NCI-H146 treated with DMSO at 0.1 percent for 48 hours (cell line): ENCODE data around the gene BCAR3.

Experiments
- DNase-seq: peaks from one replicate; lab custom pipeline; 2025; ENCODE audit not compliant: unreplicated experiment; lab: John Stamatoyannopoulos, UW

Gene BCAR3

DNA sequence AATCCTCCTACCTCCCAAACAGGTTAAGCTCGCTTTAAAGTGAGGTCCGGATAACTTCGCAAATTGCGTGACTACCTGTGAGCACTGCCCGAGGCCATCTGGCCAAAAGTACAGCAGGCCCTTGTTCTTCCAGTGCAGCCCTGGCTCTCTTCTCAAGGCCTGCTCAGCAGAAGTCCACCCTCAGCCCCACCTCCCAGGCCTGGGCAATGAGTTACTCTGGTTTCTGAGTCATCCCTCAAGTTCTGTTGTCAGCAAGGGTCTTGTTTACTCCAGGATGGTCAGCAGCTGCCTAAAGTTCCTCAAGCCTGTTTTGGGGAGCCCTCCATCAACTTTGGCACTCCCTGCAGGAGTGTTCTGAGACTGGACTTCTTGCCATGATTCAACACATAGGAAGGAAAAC, 101.7 kb downstream of the BCAR3 start:
- DNase-seq = no peak

DNA sequence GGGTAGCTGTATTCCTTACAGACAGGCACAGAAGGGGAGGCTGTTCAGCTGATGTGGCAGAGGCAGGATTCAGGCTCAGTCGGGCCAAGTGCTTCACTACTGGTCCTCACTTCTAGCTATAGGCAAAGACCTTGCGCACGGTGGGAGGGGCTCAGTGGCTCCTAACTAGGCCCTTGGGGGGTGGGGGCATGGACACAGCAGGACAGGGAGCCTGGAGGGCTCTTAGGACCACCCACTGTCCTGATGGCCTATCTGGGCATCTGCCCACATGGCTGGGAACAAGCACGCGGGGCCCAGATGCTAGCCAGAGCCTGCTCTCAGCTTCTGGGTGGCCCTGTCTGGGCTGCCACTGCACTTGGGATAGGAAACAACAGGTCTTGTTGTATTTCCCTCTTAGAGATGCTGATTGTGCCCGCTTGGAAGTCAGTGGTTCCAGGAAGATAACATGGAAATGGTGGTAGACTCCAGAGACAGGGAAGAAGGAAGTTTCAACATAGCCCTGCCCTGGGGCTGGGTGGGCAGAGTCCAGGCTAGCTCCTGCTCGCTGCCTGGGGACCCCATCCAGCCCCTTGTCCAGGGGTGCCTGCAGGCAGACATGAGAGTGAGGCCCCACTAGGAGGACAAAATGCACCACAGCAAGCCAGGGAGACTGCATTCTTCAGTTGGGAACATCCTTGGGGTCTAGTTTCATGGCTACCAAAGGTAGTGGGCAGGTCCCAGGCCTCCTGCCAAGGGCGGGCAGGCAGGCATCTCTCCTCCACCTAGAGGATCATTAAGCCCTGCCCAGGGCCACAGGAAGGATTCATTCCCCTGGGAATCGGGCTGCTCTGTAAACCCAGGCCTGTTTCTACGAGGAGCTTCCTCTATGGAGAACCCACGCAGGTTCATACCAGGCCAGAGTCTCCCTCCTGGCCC, 102.5 kb downstream of the BCAR3 start:
- DNase-seq = no peak

- no peak for DNase-seq
Observed at GRCh38 chr1:93578433-93578830, 103.2 kb downstream of the BCAR3 start.

DNA sequence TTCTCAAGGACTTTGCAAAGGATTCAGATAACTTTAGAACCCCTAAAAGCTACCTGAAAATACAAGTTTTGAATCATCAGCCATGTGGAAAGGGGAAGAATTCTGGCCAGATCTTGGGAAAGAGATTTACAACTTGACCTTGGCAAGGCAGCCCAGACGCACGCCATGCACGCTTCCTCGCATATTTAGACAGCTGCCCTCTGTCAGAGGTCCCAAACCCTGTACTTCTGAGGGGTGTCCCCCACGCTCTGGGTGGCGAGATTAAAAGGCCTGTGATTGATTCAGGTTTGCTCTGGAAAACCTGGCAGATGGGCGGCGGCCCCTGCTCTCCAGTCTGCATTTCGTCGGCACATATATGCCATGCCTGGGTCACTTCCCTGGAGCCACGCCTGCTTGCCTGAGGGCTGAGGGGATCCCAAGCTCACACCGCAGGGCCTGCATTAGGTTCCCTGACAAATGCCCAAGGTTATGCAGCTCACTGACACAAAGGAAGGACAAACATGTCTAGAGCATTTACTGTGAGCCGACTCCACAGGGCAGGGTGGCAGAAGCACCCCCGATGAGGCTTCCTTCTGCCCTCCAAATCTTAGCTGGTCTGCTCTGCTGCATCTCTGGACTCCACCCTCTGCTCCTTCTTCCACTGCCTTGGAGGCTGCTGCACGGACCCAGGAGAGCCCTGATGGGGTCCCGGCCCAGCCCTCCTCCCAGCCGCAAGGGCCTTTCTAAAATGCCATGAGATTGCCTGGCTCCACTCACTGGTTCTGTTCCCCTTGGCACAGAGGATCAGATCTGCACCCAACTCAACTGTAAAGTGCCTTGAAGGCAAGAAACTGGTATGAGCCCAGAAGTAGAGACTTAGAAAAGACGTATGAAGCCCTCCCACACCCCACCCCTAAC, 103.9 kb downstream of the BCAR3 start:
- DNase-seq = no peak

DNA sequence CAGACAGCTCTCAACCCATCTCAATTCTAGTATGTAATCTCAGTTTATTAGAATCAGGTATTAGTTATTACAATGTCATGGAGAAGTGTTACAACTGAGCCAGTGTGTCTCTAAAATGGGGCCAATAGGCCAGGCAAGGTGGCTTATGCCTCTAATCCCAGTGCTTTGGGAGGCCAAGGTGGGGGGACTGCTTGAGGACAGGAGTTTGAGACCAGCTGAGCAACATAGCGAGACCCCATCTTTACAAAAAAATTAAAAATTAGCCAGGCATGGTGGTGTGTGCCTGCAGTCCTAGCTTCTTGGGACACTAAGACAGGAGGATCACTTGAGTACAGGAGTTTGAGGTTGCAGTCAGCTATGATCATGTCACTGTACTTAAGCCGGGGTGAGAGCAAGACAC, 104.9 kb downstream of the BCAR3 start:
- no peak for DNase-seq

GRCh38 chr1:93576346-93576745, 105.3 kb downstream of the BCAR3 start:
- DNase-seq = peak; percentile 88

DNA sequence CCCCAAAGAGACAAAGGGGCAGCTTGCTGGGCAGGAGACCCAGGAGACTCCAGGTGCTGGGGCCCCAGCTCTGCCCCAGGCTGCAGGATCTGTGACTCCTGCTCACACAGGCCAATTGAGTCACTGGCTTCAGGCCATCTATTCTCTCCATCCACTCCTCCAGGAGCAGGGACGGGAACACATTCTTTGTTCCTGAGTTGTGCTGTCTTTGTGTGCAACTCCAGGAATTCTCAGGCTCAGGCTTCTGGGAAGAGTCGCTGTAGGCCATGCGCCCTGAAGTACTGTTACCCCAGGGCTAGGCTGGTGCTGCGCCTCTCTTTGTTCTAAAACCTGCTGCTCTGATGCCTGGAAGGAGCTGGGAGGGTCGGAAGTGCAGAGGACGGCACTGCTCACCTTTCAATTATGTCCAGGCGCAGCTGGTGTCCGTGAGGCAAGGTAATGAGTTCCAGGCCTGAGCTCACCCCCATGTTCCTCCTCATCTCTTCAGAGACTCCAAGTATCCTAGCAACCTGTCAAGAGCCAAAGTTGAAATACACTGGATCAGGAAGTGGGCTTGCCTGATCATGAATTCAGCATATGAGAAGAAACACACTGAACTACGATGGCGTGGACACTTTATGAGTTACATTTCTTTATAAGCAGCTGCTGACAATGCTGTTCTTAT, 105.9 kb downstream of the BCAR3 start:
- peak; percentile 40 for DNase-seq

DNA sequence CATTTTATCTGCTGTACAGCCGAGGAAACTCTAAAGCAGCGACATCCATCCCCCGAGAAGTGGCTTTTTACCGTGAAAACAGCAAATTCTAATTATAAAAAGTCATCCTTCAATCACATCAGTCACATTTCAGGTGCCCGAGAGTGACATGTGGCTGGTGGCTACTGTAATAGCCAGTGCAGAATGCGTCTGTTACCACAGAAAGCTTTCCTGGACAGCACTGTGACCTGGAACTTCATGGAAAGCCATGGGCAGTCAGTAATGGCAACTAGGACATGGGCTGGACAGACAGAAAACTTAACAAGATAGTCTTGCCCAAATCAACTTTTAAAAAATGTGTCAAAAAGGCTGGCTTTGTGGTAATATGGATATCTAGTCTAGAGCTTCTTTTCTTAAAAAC, 106.6 kb downstream of the BCAR3 start:
- no peak for DNase-seq

DNA sequence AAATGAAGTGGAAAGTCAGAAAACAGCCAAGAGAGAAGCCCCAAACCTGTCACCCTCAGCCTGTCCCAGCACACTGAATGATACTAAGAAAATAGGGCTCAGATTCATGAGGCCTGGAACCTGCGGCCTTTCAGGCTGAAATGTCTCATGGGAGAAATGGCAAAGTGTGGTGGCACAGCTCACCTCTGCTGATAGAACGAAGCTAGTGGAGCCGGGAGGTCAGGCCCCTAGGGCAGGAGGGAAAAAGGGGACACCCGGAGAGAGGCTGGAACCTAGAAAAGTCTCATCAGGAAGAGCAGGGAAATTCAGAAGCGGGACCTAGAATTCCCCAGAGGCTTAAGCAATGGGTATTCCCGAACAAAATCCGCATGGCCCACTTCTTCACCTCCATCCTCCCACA, 107.1 kb downstream of the BCAR3 start:
- DNase-seq = no peak

DNA sequence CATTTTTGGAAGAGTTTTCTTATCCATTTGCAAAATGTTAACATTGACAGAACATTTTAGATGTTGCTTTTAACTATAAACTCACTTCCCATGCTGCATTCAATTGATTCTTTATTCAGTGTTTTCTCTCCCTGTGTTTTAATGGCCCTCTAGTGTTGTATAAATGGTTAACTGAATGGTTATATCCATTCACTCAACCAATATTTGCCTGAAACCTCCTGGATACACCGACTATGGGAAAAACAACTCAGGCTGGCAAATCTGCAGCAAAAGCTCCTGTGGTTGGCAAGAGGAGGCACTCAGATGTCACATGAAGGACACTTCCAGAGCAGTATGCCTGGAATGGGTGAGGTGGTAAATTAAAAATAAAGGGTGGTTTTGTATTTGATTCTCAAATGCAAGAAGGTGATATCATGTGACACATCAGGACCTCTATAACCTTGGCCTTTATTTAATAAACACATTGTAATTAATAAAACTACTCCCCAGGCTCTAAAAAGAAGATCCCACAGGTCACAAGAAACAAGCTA, 107.6 kb downstream of the BCAR3 start:
- DNase-seq = no peak

- DNase-seq = no peak
Observed at GRCh38 chr1:93571623-93572310, 109.9 kb downstream of the BCAR3 start.

DNA sequence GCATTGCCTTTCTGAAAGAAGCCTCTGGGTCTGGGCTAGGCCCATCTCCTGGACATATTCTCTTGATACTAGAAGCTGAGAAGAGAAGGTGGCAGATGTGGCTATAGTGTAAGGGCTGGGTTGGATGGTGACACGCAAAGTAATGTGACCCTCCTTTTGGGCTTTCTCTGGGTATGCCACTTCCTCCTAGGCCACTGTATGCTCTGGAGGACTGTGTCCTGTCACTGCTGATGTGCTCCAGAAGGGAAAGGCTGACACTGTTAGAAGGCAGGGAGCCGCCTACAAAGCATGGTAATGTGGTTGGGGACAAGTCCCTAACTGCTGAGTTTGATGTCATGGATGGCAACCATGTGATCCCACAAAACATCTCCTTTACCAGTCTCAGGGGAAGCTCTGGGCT, 112.1 kb downstream of the BCAR3 start:
- no peak for DNase-seq

DNA sequence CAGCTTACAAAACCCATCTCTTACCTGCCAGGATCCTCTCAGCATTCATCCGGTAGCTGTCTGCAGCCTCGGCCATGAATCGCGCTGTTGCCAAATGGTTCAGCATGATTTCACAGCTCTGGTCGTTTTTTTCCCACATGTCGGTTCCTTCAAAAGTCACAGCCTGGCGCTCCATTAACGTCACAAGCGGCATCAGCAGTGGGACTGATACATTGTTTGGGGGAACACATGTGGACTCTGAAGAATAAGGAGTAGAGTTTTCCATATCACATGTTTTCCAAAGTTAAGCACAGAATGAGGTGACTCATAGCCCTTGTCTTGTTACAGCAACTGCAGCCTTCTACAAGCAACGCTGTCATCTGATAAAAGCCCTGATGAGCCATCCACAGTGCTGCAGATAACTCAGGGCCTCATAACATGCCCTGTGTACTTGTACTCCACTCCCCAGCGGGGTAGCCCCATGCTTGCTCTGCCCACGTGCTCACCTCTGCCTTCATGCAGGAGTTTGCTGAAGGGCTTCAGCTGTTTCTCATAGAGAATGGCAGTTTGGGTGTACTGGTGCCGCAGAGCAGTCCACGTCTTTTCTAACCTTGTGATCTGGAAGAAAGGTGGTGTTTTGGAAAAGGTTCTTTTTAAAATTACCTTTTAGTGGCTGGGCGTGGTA, 114.2 kb downstream of the BCAR3 start:
- no peak for DNase-seq

DNA sequence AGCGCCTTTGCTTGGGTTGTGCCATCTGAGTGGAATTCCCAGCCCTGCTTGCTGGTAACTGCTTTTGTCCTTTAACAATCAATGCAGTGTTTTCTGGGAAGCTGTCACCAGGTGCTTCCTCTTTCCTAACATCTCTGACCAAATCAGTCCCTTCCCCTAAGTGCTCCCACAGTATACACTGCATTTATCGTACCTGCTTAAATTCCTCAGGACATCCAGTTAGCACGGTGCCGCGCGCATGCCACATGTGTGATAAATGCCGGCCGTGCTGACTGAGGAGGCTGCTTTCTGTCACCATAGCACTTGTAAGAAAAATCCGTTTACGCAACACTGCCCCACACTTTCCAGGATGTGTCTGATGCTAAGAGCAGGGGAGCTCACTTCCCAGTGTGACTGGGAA, 115.4 kb downstream of the BCAR3 start:
- no peak for DNase-seq

DNA sequence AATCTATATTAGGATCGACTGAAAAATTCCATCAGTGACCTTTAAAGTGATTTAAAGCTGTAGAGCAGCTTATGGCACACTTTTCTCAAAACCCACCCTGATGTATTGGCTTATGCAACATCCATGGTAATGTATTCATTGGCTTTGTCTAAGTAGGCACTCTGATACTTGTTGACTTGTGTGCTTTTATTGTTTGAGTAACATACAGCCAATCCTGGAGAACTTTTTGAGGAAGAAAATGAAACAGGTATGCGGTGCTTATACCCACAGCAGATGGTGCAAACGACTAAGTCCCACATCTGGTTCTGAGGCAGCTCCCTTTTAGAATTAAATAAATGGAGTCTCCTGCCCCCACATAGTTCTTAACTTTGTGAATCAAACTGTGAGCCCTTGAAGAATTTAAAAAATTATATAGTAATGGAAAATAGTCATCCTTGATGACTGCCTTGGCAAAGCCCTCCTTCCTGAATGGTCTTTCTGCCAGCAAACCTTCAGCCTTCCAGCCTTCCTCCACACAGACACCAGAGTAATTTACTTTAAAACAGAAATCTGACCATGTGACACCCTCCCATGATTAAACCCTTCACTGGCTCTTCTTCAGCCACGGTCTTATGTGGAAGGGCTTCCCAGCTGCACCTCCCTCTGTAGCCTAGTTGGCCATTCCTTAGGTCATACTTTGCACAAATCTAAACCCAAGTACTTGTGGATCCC, 116.0 kb downstream of the BCAR3 start:
- no peak for DNase-seq

DNA sequence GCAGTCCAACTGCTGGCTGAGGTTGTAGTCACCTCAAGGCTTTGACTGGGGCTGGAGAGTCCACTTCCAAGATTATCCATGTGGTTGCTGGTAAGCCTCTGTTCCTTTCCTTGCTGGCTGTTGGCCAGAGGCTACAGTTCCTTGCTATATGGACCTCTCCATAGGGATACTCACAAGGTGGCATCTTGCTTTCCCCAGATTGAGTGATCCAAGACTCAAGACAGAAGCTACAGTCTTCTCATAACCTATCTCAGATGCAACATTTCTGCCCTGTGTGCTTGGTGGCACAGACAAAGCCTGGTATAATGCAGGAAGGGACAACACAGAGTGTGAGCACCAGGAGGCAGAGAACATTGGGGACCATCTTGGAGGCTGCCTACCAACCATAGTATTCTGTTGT, 121.9 kb downstream of the BCAR3 start:
- no peak for DNase-seq

DNA sequence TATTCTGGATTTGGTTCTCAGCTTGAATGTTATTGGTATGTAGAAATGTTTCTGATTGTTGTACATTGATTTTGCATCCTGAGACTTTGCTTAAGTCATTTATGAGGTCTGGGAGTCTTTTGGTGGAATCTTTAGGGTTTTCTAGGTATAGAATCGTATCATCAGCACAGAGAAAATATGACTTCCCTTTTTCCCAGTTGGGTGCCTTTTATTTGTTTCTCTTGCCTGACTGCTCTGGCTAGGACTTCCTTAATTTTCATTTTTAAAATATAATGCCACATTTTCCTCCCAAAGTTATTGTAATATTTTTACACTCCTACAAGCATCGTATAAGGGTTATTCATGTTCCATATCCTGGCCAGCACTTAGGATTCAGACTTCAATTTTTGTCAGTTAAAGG, 122.6 kb downstream of the BCAR3 start:
- DNase-seq = no peak

GRCh38 chr1:93556291-93556690, 125.3 kb downstream of the BCAR3 start:
- no peak for DNase-seq
